GM19035 (cell line): Measurements from ENCODE around the gene HAND1.

ENCODE experiments used
- ATAC-seq: cut with Tn5 transposase; IDR thresholded peaks from one replicate; pipeline ENCODE4 v1.9.1; 2021; ENCODE audit not compliant: unreplicated experiment

HAND1 gene

GRCh38 chr5:154506049-154506715 is 28.2 kb upstream of the HAND1 start:
- no peak for ATAC-seq

- no peak for ATAC-seq
These were observed 27.5 kb upstream of the HAND1 start for GRCh38 chr5:154505567-154505966.

DNA sequence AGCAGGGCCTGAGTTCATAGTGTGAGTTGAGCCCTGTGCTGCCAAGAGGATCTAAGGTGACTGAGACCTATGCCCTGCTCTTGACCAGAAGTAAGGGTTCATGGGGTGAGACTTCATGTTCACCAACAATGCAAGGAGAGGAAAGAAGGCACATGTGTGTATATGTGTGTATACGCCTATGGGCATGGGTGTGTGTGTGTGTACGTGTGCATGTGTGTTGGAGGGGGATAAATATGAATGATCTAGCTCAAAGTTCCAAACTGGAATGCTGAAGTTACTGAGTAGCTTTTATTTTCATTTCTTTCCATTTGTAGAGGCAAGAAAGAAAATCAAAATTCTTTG is 25.6 kb upstream of the HAND1 start:
- no peak for ATAC-seq

DNA sequence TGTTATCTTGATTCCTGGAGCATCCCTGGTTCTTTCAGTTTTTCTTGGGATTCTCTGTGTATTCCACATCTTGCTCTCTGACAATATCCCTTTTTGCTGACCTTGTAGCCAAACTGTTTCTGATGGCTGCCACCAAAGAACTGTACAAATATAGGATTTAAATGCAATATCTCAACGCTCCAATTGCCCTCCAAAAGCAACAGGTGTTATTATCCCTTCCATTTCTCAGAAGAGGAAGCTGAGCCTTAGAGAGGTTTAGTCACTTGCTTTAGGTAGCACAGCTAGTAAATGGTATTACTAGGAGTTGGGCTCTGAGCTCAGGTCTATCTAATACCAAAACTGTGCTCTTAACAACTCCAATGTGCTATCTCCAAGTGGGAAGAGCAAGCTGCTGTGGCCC is 24.2 kb upstream of the HAND1 start:
- no peak for ATAC-seq

DNA sequence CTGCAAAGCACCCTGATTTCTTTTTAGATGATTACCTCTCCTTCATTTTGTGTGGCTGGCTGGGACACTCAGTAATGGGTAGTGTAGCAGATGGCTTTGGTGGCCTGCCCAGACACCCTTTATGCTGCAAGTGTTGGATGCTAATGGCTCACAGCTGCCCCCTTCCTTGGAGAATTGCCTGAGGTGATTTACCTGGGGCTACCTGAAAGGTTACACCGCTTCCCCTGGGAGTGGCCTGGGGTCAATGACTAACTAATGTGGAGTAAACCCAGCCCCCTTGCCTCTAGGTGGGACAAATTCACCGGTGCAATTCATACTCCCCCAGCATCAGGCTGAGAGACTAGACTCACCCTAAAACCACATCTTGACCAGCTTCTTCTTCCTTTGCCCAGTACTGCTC is 23.5 kb upstream of the HAND1 start:
- ATAC-seq, result no peak

GRCh38 chr5:154498994-154499393 is 21.0 kb upstream of the HAND1 start:
- ATAC-seq, result no peak

GRCh38 chr5:154498591-154498990 is 20.6 kb upstream of the HAND1 start:
- ATAC-seq, result no peak

DNA sequence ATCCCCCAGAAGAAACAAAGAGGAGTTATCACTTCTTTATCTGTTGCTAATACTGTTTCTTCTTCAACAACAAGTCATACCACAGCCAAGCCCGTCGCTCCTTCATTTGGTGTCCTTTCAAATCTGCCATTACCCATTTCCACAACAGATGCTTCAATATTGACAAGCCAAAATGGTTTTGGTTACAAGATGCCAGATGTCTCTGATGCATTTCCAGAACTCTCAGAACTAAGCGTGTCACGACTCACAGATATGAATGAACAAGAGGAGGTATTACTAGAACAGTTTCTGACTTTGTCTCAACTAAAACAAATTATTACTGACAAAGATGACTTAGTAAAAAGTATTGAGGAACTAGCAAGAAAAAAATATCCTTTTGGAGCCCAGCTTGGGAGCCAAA is 16.0 kb upstream of the HAND1 start:
- ATAC-seq, result no peak

DNA sequence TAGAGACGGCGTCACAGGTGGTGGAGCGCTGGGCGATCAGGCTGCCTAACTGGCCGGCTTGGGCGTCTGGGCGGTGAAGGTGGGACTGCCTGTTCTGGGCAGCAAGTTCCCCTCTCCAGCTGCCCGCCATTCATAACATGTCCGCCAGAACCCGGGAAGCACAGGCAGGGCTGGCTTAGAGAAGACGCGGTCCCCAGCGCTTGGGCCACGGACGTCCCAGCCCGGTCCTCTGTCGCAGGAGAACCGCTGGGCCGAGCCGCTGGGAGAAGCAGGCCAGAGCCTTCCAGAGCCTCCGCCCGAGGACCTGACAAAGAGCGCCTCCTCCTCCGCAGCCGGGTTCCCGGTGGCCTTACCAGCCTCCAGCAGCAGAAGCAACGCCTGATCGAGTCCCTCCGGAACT is 15.2 kb upstream of the HAND1 start:
- ATAC-seq, result no peak

DNA sequence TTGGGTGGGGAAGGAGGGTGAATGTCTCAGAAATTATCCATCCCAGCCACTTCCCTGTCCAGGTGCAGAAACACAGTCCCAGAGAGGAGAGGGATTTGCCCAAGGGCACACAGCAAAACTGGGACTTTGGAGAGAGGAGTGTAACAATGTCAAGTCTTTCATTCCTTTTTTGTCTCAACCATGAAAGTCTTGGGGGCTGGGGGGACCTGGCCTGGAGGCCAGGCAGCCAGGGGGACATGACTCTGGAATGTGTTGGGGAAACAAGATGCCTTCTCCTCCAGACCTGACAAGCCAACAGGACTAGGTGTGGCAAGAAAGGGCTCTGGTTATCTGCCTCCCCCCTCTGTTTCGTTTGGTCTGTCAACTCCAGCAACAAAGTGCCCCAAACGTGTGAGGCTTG is 13.9 kb upstream of the HAND1 start:
- no peak for ATAC-seq

DNA sequence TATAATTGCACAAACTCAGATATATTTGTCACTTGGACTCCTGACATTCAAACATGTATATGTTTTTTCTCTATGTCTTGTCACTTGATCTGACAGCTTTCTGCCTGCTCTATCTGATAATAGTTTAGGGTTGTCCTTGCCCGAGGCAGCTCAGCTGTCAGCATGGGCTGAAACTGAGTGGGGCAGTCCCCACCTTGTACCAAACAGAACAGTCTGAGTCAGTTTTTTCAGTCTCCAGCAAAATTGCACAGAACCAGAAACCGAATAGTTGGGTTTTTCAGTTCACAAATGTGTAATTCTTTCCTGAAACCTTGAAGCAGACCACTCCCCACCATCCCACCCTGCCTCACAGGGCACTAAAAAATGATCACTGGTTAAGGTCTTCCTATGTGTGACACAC is 9.5 kb upstream of the HAND1 start:
- peak; percentile 98 for ATAC-seq

DNA sequence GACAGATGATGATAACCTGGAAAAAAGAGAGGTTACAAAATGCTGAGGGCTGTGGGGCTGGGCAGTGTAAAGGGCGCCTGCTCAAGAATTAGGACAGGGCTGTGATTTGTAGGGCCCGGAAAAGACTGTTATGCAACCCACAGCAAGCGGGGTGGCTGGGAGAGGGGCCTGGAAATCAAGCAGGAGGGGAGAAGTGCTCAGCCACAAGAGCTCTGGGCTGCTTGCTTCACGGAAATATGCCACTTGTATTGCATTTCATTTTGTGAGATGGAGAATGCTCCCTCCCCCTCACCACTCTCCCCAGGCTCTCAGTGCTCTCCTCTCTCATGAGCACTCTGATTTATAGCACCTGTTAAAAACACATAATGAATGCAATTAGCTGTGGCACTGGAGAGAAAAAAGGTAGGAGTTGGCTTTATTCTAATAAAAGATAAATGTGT is 8.4 kb upstream of the HAND1 start:
- ATAC-seq, result no peak

DNA sequence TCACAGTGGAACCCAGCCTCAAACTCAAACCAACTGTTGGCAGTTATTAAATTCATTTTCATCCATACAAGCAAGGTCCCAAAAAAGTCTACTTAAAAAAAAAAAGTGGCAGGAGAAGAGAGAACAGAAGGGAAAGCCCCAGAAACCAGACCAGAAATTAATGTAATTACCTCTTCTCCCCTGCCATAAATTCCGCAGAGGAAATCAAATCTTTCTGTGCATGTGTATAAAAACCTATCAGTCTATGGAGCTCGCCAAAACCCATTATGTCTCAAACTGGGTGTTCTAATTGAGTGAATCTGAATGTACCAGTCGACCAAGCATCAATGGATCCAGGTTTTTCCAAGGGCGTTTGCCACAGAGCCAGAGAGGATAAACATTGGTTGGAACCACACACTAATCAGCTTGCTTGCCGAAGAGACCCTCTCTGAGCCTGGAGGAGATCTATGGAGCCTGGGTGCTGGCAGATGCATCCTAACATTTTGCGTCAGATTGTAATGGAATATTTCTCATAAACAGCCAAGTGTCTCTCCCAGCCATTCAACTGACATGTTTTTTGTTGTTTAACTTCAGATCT is 7.9 kb upstream of the HAND1 start:
- no peak for ATAC-seq

GRCh38 chr5:154485096-154485491 is 7.1 kb upstream of the HAND1 start:
- ATAC-seq, result no peak

DNA sequence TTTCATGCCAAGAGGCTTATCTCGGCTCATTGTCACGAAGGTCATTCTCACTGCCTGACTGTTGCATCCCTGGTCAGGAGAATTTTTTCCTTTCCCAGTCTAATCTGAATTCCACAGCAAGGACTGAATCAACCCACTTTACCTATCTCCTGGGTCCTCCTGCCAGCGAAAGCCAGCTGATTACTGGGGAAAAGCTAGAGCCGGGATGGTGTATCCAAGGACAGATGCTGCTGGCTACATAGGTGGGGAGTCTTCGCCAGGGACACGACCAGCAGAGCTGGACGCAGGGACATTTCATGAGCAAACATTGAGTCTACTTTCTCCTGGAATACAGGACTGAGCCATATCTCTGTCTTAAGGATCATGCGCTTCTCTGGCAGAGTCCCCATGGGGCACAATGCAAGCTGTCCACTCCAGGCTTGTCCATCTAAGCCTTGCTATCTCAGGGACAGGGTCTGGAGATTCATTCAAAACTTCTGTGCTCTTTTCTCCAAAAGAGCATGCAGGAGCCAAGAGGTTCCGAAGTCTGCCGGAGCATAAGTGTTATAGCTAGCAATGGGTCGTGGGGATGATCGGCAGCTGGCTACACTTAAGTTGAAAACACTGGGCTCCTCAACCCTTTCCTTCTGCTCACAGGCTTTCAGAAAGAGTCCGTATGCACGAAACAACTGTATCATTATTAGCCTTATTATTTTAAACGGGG is 6.5 kb upstream of the HAND1 start:
- ATAC-seq, result no peak

GRCh38 chr5:154483654-154484392 is 5.8 kb upstream of the HAND1 start:
- ATAC-seq, result no peak

- no peak for ATAC-seq
These were observed 4.8 kb upstream of the HAND1 start for GRCh38 chr5:154482528-154483449.

- ATAC-seq, result no peak
These were observed 3.8 kb upstream of the HAND1 start for GRCh38 chr5:154481584-154482381.

DNA sequence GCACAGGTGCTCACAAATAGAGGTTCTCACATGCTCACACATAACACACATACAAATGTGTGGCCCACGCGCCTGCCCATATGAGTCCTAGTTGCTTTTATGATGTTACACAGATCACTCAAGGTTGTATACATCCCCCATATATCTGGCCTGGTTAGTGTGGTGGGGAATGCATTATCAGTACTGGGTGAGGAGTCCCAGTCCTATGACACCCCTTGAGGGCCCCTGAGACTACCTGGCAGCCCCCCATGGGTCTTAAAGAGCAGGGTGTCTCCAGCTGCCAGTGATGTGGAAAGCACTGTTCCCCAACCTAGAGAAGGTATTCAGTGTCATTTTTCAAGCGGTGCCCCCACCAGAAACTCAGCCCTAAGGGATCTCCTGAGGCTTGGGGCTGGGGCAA is 2.8 kb upstream of the HAND1 start:
- no peak for ATAC-seq
